Measurements from ENCODE around the gene ZFAND3. TPM values are rescaled to one million over a fixed set of nuclear protein-coding genes. Genes with fewer than 3 reads are reported as not detected.
"Not testable (repeated sequence)": the region's sequence is repeated elsewhere in the genome, so short reads cannot be mapped to it uniquely, and the experiment has no call there.

ZFAND3 gene
- total RNA-seq, 1 experiment from 2014 or later = 24.4 TPM

GRCh38 chr6:37891072-37891471 lies 71.5 kb downstream of the ZFAND3 start:
- Histone ChIP-seq H3K36me3 (no peaks in the 10 kb centered on the region), H3K4me3 (no peak overlapping the region), H3K4me1 (replicated peaks) (peaks cover 5% of the 10 kb centered on the region), H3K27ac (no peak overlapping the region), H3K9me3 (replicated peaks) (no peaks in the 10 kb centered on the region), H3K27me3 (replicated peaks) (no peaks in the 10 kb centered on the region)
- DNase-seq (ENCODE audit: low read depth in 1 of 2, low spot score in 2 of 2) = no peak

- Histone ChIP-seq H3K4me3 (no peak overlapping the region), H3K36me3 (no peaks in the 10 kb centered on the region), H3K27me3 (replicated peaks) (no peaks in the 10 kb centered on the region), H3K4me1 (replicated peaks) (peaks cover 26% of the 10 kb centered on the region), H3K27ac (no peak overlapping the region), H3K9me3 (replicated peaks) (no peaks in the 10 kb centered on the region)
- no peak for DNase-seq (ENCODE audit: low read depth in 1 of 2, low spot score in 2 of 2)
Observed at GRCh38 chr6:37893257-37893656, 73.7 kb downstream of the ZFAND3 start.

- H3K4me3 ChIP-seq; H3K36me3 ChIP-seq; DNase-seq (ENCODE audit: low read depth in 1 of 2, low spot score in 2 of 2); H3K9me3 ChIP-seq (replicated peaks); H3K27ac ChIP-seq; H3K27me3 ChIP-seq (replicated peaks): not testable (repeated sequence)
- H3K4me1 ChIP-seq (replicated peaks) = peaks cover 26% of the 10 kb centered on the region
Observed at GRCh38 chr6:37893734-37894133, 74.2 kb downstream of the ZFAND3 start.

- DNase-seq (ENCODE audit: low read depth in 1 of 2, low spot score in 2 of 2) = no peak
Observed at GRCh38 chr6:37894585-37894984, 75.1 kb downstream of the ZFAND3 start.

GRCh38 chr6:37897321-37897720 lies 77.8 kb downstream of the ZFAND3 start:
- Histone ChIP-seq H3K4me3 (no peak overlapping the region), H3K9me3 (replicated peaks) (no peaks in the 10 kb centered on the region), H3K4me1 (replicated peaks) (peaks cover 26% of the 10 kb centered on the region), H3K36me3 (no peaks in the 10 kb centered on the region), H3K27me3 (replicated peaks) (no peaks in the 10 kb centered on the region), H3K27ac (no peak overlapping the region)
- DNase-seq (ENCODE audit: low read depth in 1 of 2, low spot score in 2 of 2) = peak in 1 of 2 experiments; percentile 64

More at GRCh38 chr6:37894585-37894984, 75.1 kb downstream of the ZFAND3 start:
- no peaks in the 10 kb centered on the region for H3K36me3 ChIP-seq
- peaks cover 26% of the 10 kb centered on the region for H3K4me1 ChIP-seq (replicated peaks)
- H3K4me3 ChIP-seq = no peak overlapping the region
- H3K27ac ChIP-seq = no peak overlapping the region
- H3K27me3 ChIP-seq (replicated peaks) = no peaks in the 10 kb centered on the region
- H3K9me3 ChIP-seq (replicated peaks) = no peaks in the 10 kb centered on the region

- Histone ChIP-seq H3K9me3 (replicated peaks) (no peaks in the 10 kb centered on the region), H3K36me3 (no peaks in the 10 kb centered on the region), H3K4me1 (replicated peaks) (peaks cover 26% of the 10 kb centered on the region), H3K27me3 (replicated peaks) (no peaks in the 10 kb centered on the region), H3K27ac (no peak overlapping the region), H3K4me3 (no peak overlapping the region)
- DNase-seq (ENCODE audit: low read depth in 1 of 2, low spot score in 2 of 2) = no peak
Observed at GRCh38 chr6:37897818-37898515, 78.4 kb downstream of the ZFAND3 start.

GRCh38 chr6:37903351-37904340 lies 84.1 kb downstream of the ZFAND3 start:
- no peak for DNase-seq (ENCODE audit: low read depth in 1 of 2, low spot score in 2 of 2)
- Histone ChIP-seq H3K36me3 (no peaks in the 10 kb centered on the region), H3K27me3 (replicated peaks) (no peaks in the 10 kb centered on the region), H3K4me1 (replicated peaks) (peaks cover 21% of the 10 kb centered on the region), H3K4me3 (no peak overlapping the region), H3K9me3 (replicated peaks) (no peaks in the 10 kb centered on the region), H3K27ac (no peak overlapping the region)

GRCh38 chr6:37904590-37904989 lies 85.1 kb downstream of the ZFAND3 start:
- DNase-seq (ENCODE audit: low read depth in 1 of 2, low spot score in 2 of 2) = no peak
- H3K4me3 ChIP-seq = no peak overlapping the region
- no peak overlapping the region for H3K27ac ChIP-seq
- H3K9me3 ChIP-seq (replicated peaks) = no peaks in the 10 kb centered on the region
- no peaks in the 10 kb centered on the region for H3K27me3 ChIP-seq (replicated peaks)
- no peaks in the 10 kb centered on the region for H3K36me3 ChIP-seq
- H3K4me1 ChIP-seq (replicated peaks) = peaks cover 21% of the 10 kb centered on the region

GRCh38 chr6:37906121-37906520 lies 86.6 kb downstream of the ZFAND3 start:
- Histone ChIP-seq H3K36me3 (no peaks in the 10 kb centered on the region), H3K27ac (no peak overlapping the region), H3K27me3 (replicated peaks) (no peaks in the 10 kb centered on the region), H3K9me3 (replicated peaks) (no peaks in the 10 kb centered on the region), H3K4me1 (replicated peaks) (peaks cover 21% of the 10 kb centered on the region), H3K4me3 (no peak overlapping the region)
- peak in 1 of 2 experiments; percentile 55 for DNase-seq (ENCODE audit: low read depth in 1 of 2, low spot score in 2 of 2)

- DNase-seq (ENCODE audit: low read depth in 1 of 2, low spot score in 2 of 2) = no peak
- Histone ChIP-seq H3K4me1 (replicated peaks) (peaks cover 15% of the 10 kb centered on the region), H3K9me3 (replicated peaks) (no peaks in the 10 kb centered on the region), H3K36me3 (no peaks in the 10 kb centered on the region), H3K27ac (no peak overlapping the region), H3K27me3 (replicated peaks) (no peaks in the 10 kb centered on the region), H3K4me3 (no peak overlapping the region)
Observed at GRCh38 chr6:37910998-37911397, 91.5 kb downstream of the ZFAND3 start.

- H3K36me3 ChIP-seq = no peaks in the 10 kb centered on the region
- no peak for DNase-seq (ENCODE audit: low read depth in 1 of 2, low spot score in 2 of 2)
- H3K9me3 ChIP-seq (replicated peaks) = no peaks in the 10 kb centered on the region
- peaks cover 8% of the 10 kb centered on the region for H3K4me1 ChIP-seq (replicated peaks)
- H3K27me3 ChIP-seq (replicated peaks) = no peaks in the 10 kb centered on the region
- no peak overlapping the region for H3K27ac ChIP-seq
- H3K4me3 ChIP-seq = no peak overlapping the region
Observed at GRCh38 chr6:37913210-37913609, 93.7 kb downstream of the ZFAND3 start.

- DNase-seq (ENCODE audit: low read depth in 1 of 2, low spot score in 2 of 2) = no peak
- Histone ChIP-seq H3K36me3 (no peaks in the 10 kb centered on the region), H3K9me3 (replicated peaks) (no peaks in the 10 kb centered on the region), H3K4me1 (replicated peaks) (peaks cover 8% of the 10 kb centered on the region), H3K27me3 (replicated peaks) (no peaks in the 10 kb centered on the region), H3K4me3 (no peak overlapping the region), H3K27ac (no peak overlapping the region)
Observed at GRCh38 chr6:37915463-37915862, 95.9 kb downstream of the ZFAND3 start.

GRCh38 chr6:37916149-37916548 lies 96.6 kb downstream of the ZFAND3 start:
- peaks cover 8% of the 10 kb centered on the region for H3K4me1 ChIP-seq (replicated peaks)
- H3K36me3 ChIP-seq = no peaks in the 10 kb centered on the region
- H3K27ac ChIP-seq = no peak overlapping the region
- no peak overlapping the region for H3K4me3 ChIP-seq
- H3K9me3 ChIP-seq (replicated peaks) = no peaks in the 10 kb centered on the region
- H3K27me3 ChIP-seq (replicated peaks) = no peaks in the 10 kb centered on the region
- no peak for DNase-seq (ENCODE audit: low read depth in 1 of 2, low spot score in 2 of 2)

GRCh38 chr6:37916675-37917074 lies 97.1 kb downstream of the ZFAND3 start:
- no peaks in the 10 kb centered on the region for H3K27me3 ChIP-seq (replicated peaks)
- no peak overlapping the region for H3K4me3 ChIP-seq
- no peak overlapping the region for H3K27ac ChIP-seq
- H3K36me3 ChIP-seq = no peaks in the 10 kb centered on the region
- peaks cover 8% of the 10 kb centered on the region for H3K4me1 ChIP-seq (replicated peaks)
- DNase-seq (ENCODE audit: low read depth in 1 of 2, low spot score in 2 of 2) = no peak
- no peaks in the 10 kb centered on the region for H3K9me3 ChIP-seq (replicated peaks)

All from SJSA1 (cell line).